Keratinocyte (primary cell): ENCODE data around the gene TCF7L2.

ENCODE experiments used
- CTCF ChIP-seq, 3 experiments: IDR thresholded peaks in 1 of 3; conservative IDR thresholded peaks in 1 of 3; optimal IDR thresholded peaks in 1 of 3; 2 replicates in 2 of 3; 3 replicates in 1 of 3; pipeline versions ENCODE3 to v1.5.1; 2011; ENCODE audit warnings: low read length in 3 of 3, mild to moderate bottlenecking in 3 of 3, moderate library complexity in 2 of 3, control low read depth in 1 of 3, inconsistent platforms in 1 of 3; ENCODE audit not compliant: insufficient read depth in 2 of 3; ENCODE audit errors: extremely low read depth in 1 of 3
- EZH2 ChIP-seq: IDR thresholded peaks from one replicate; pipeline ENCODE4 v1.6.1; 2012; ENCODE audit warnings: inconsistent platforms, mild to moderate bottlenecking, low read length, moderate library complexity

GRCh38 chr10:113038985-113039384 is 88.9 kb downstream of the TCF7L2 start:
- no peak for TF ChIP-seq CTCF (optimal IDR thresholded peaks at IDR 0.05 in 1 of 3, IDR thresholded peaks at IDR 0.05 in 1 of 3, conservative IDR thresholded peaks at IDR 0.05 in 1 of 3; ENCODE audit: extremely low read depth in 1 of 3, insufficient read depth in 2 of 3, low read length in 3 of 3)
- no peak for TF ChIP-seq EZH2
